Adipocyte (in vitro differentiated cells): ENCODE results near the gene CAMK1D.

ENCODE experiments used
- DNase-seq: peaks from one replicate; pipeline ENCODE4 v3.0.0-alpha.2; 2015; ENCODE audit warnings: low read depth
- H3K27me3 ChIP-seq: replicated peaks from 2 replicates; pipeline ENCODE4 v1.7.0; 2013; ENCODE audit warnings: mild to moderate bottlenecking, low read length, moderate library complexity; ENCODE audit not compliant: control insufficient read depth, insufficient read depth
- H3K36me3 ChIP-seq: 2 replicates; pipeline ENCODE4 v1.7.0; 2013; ENCODE audit warnings: low read length, mild to moderate bottlenecking, moderate library complexity; ENCODE audit not compliant: control insufficient read depth, insufficient read depth, severe bottlenecking
- H3K4me1 ChIP-seq: 2 replicates; pipeline ENCODE4 v1.7.0; 2013; ENCODE audit warnings: mild to moderate bottlenecking, low read length, moderate library complexity; ENCODE audit not compliant: control insufficient read depth, insufficient read depth
- H3K4me3 ChIP-seq: 2 replicates; pipeline ENCODE4 v1.7.0; 2013; ENCODE audit warnings: mild to moderate bottlenecking, low read length, moderate library complexity
- H3K9ac ChIP-seq: 2 replicates; pipeline ENCODE4 v1.7.0; 2013; ENCODE audit warnings: mild to moderate bottlenecking, low read length, moderate library complexity
- H3K9me3 ChIP-seq: 2 replicates; pipeline ENCODE4 v1.7.0; 2013; ENCODE audit warnings: mild to moderate bottlenecking, low read length, moderate library complexity; ENCODE audit not compliant: control insufficient read depth

The CAMK1D gene

GRCh38 chr10:12504176-12504575, 154.8 kb downstream of the CAMK1D start:
- Histone ChIP-seq H3K9me3 (no peaks in the 10 kb centered on the region), H3K9ac (no peak overlapping the region), H3K27me3 (no peaks in the 10 kb centered on the region), H3K36me3 (no peaks in the 10 kb centered on the region), H3K4me1 (peaks cover 21% of the 10 kb centered on the region), H3K4me3 (no peak overlapping the region)
- DNase-seq = no peak

DNA sequence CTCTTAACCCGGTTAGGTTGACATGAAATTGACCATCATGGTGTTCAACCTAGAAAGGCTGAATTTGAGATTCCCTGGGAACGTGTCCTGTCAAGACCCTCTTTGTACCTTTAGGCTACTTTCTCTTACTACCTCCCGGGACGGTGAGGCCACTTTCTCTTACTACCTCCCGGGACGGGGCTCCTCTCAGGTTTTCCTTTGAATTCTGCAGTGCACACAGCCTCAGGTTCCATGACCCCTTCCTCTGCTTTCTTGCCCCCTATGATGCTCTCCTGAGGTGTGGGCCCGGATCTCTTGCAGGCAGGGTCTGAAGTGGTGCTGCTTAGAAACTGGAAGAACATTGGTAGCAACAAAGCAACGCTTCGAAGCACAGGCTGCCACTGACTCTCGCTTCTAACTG, 155.3 kb downstream of the CAMK1D start:
- H3K9ac ChIP-seq = no peak overlapping the region
- H3K4me3 ChIP-seq = no peak overlapping the region
- H3K36me3 ChIP-seq = no peaks in the 10 kb centered on the region
- H3K9me3 ChIP-seq = no peaks in the 10 kb centered on the region
- peaks cover 17% of the 10 kb centered on the region for H3K4me1 ChIP-seq
- DNase-seq = no peak
- no peaks in the 10 kb centered on the region for H3K27me3 ChIP-seq

- Histone ChIP-seq H3K36me3 (no peaks in the 10 kb centered on the region), H3K4me1 (peaks cover 7% of the 10 kb centered on the region), H3K4me3 (no peak overlapping the region), H3K27me3 (no peaks in the 10 kb centered on the region), H3K9me3 (no peaks in the 10 kb centered on the region), H3K9ac (no peak overlapping the region)
- no peak for DNase-seq
Measured at GRCh38 chr10:12505683-12506082, 156.3 kb downstream of the CAMK1D start.

- no peak overlapping the region for H3K9ac ChIP-seq
- no peak overlapping the region for H3K4me3 ChIP-seq
- H3K4me1 ChIP-seq = no peaks in the 10 kb centered on the region
- no peaks in the 10 kb centered on the region for H3K36me3 ChIP-seq
- DNase-seq = no peak
- no peaks in the 10 kb centered on the region for H3K27me3 ChIP-seq
- no peaks in the 10 kb centered on the region for H3K9me3 ChIP-seq
Measured at GRCh38 chr10:12507165-12507850, 158.0 kb downstream of the CAMK1D start.

DNA sequence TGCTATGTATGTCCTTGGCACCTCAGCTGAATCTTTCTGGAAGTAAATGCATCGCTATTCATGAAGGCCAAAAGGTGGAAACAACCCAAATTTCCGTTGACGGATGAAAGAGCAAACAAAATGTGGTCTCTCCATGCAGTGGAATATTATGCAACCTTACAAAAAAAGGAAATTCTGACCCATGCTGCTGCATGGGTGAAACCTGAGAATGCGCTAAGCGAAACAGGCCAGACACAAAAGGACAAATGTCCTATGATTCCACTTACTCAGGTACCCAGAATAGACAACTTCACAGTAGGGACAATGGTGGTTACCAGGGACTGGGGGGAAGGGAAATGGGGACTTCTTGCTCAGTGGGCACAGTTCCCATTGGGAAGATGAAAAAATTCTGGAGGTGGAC, 158.8 kb downstream of the CAMK1D start:
- no peaks in the 10 kb centered on the region for H3K4me1 ChIP-seq
- H3K9ac ChIP-seq = no peak overlapping the region
- no peaks in the 10 kb centered on the region for H3K9me3 ChIP-seq
- H3K27me3 ChIP-seq = no peaks in the 10 kb centered on the region
- no peak for DNase-seq
- no peaks in the 10 kb centered on the region for H3K36me3 ChIP-seq
- H3K4me3 ChIP-seq = no peak overlapping the region

GRCh38 chr10:12509016-12509793, 159.9 kb downstream of the CAMK1D start:
- Histone ChIP-seq H3K27me3 (no peaks in the 10 kb centered on the region), H3K9me3 (no peaks in the 10 kb centered on the region), H3K9ac (no peak overlapping the region), H3K4me3 (no peak overlapping the region), H3K36me3 (no peaks in the 10 kb centered on the region), H3K4me1 (no peaks in the 10 kb centered on the region)
- no peak for DNase-seq

DNA sequence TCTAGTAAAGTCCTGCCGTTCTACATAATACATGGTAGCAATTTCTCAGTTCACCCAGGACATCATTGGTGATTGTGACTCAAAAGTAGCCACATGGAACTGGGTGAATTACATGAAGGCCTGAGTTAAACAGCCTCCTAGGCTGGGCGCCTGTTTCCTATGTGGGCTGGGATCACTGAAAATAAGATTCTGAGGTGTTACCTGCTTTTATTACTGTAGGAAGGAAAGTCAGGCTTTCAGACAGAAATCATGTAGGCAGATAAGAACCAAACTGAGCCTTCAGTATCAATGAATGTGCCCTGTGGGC, 160.4 kb downstream of the CAMK1D start:
- no peak overlapping the region for H3K4me3 ChIP-seq
- H3K36me3 ChIP-seq = no peaks in the 10 kb centered on the region
- no peaks in the 10 kb centered on the region for H3K27me3 ChIP-seq
- H3K9me3 ChIP-seq = no peaks in the 10 kb centered on the region
- no peaks in the 10 kb centered on the region for H3K4me1 ChIP-seq
- no peak for DNase-seq
- H3K9ac ChIP-seq = no peak overlapping the region

DNA sequence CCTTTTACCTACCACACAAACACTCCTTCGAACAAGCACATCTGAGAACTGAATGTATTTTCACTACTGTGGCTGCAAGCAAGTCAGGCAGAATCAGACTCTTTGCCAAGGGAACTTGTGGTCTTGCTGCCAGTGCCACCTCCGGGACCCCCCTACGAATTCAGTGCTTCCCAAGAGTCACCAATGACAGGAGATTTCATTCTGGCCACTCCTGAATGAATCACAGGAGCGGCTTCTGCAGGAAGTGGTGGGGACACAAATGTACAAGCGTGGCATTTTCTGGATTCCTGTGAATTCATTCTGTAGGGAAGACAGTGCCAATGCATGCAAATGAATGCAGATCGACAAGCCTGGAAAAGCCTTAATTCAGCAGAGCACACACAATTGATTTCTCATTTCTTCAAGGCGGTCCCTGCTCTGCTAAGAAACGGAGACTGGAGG, 161.2 kb downstream of the CAMK1D start:
- Histone ChIP-seq H3K4me3 (no peak overlapping the region), H3K9ac (no peak overlapping the region), H3K9me3 (no peaks in the 10 kb centered on the region), H3K36me3 (no peaks in the 10 kb centered on the region), H3K4me1 (no peaks in the 10 kb centered on the region), H3K27me3 (no peaks in the 10 kb centered on the region)
- peak; percentile 42 for DNase-seq

DNA sequence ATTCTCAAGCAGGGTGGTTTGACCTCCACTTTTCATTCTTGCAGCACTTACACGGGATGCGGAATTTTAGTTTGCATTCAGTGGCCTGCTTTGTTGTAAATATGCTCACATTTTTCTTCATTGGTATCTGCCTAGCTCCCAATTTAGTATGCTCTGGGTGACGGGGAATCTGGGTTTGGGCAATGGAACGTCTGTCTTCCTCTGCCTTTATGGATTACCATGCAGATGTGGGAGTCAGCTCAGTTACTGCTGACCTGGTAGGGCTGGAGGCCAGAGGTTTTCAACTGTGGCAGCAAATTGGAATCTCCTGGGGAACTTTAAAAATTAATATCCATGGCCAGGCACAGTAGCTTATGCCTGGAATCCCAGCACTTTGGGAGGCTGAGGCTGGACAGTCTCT, 161.6 kb downstream of the CAMK1D start:
- Histone ChIP-seq H3K4me1 (no peaks in the 10 kb centered on the region), H3K4me3 (no peak overlapping the region), H3K9ac (no peak overlapping the region), H3K9me3 (no peaks in the 10 kb centered on the region), H3K36me3 (no peaks in the 10 kb centered on the region), H3K27me3 (no peaks in the 10 kb centered on the region)
- DNase-seq = no peak

- H3K36me3 ChIP-seq = no peaks in the 10 kb centered on the region
- no peak for DNase-seq
Measured at GRCh38 chr10:12511651-12512050, 162.3 kb downstream of the CAMK1D start.

GRCh38 chr10:12512332-12513002, 163.1 kb downstream of the CAMK1D start:
- no peak for DNase-seq
- H3K4me3 ChIP-seq = no peak overlapping the region

More at GRCh38 chr10:12511651-12512050, 162.3 kb downstream of the CAMK1D start:
- Histone ChIP-seq H3K4me1 (no peaks in the 10 kb centered on the region), H3K27me3 (no peaks in the 10 kb centered on the region), H3K9ac (no peak overlapping the region), H3K4me3 (no peak overlapping the region), H3K9me3 (no peaks in the 10 kb centered on the region)

More at GRCh38 chr10:12512332-12513002, 163.1 kb downstream of the CAMK1D start:
- Histone ChIP-seq H3K4me1 (no peaks in the 10 kb centered on the region), H3K9ac (no peak overlapping the region), H3K27me3 (no peaks in the 10 kb centered on the region), H3K36me3 (no peaks in the 10 kb centered on the region), H3K9me3 (no peaks in the 10 kb centered on the region)
